HepG2 (cell line): ENCODE results near the gene GJB1. TPM values are rescaled to one million over a fixed set of nuclear protein-coding genes. Genes with fewer than 3 reads are reported as not detected.

Experiments used
- CEBPB ChIP-seq: IDR thresholded peaks from 2 replicates; pipeline ENCODE4 v1.6.1; 2011; ENCODE audit warnings: low read depth, low read length, improper control_type of control experiment, borderline replicate concordance
- FLYWCH1 ChIP-seq: sonication (generic); formaldehyde crosslinking; IDR thresholded peaks from 2 replicates; pipeline ENCODE4 v1.8.1; 2023; ENCODE audit warnings: mild to moderate bottlenecking, missing genetic modification reagents
- HMG20A ChIP-seq: IDR thresholded peaks from 2 replicates; pipeline ENCODE4 v1.6.1; 2016; ENCODE audit warnings: borderline replicate concordance
- HMG20B ChIP-seq: conservative IDR thresholded peaks from 2 replicates; pipeline ENCODE4 v1.6.1; 2016; ENCODE audit warnings: missing genetic modification reagents, missing compliant biosample characterization
- JUNB ChIP-seq: sonication (generic); formaldehyde crosslinking; IDR thresholded peaks from 2 replicates; pipeline ENCODE4 v1.8.0; 2022; ENCODE audit warnings: missing genetic modification reagents, mild to moderate bottlenecking, borderline replicate concordance
- NCOA2 ChIP-seq: sonication (generic); formaldehyde crosslinking; IDR thresholded peaks from 2 replicates; pipeline ENCODE4 v1.8.0; 2022; ENCODE audit warnings: inconsistent platforms
- NFIB ChIP-seq: sonication (generic); formaldehyde crosslinking; IDR thresholded peaks from 2 replicates; pipeline ENCODE4 v1.9.0; 2021; ENCODE audit warnings: missing genetic modification reagents, mild to moderate bottlenecking, borderline replicate concordance
- NR3C1 ChIP-seq: sonication (generic); formaldehyde crosslinking; IDR thresholded peaks from 2 replicates; pipeline ENCODE4 v1.4.0; 2020; ENCODE audit warnings: missing genetic modification reagents
- PATZ1 ChIP-seq: sonication (generic); formaldehyde crosslinking; IDR thresholded peaks from 2 replicates; pipeline ENCODE4 v1.4.0; 2020; ENCODE audit warnings: missing genetic modification reagents
- SIN3A ChIP-seq: IDR thresholded peaks from 2 replicates; pipeline ENCODE4 v1.6.1; 2011; ENCODE audit warnings: low read depth, mild to moderate bottlenecking, control low read depth, low read length, borderline replicate concordance
- SOX6 ChIP-seq, 2 experiments: fragments of 450-650 bp in 1 of 2; sonication (generic) in 1 of 2; formaldehyde crosslinking in 1 of 2; IDR thresholded peaks; 2 replicates each; pipeline versions ENCODE4 v1.4.0 to v1.6.1; 2017 to 2020; ENCODE audit warnings: antibody characterized with exemption in 1 of 2, mild to moderate bottlenecking in 1 of 2, missing genetic modification reagents in 1 of 2
- TBX2 ChIP-seq: sonication (generic); formaldehyde crosslinking; IDR thresholded peaks from 2 replicates; pipeline ENCODE4 v1.5.0; 2020; ENCODE audit warnings: missing genetic modification reagents, mild to moderate bottlenecking, borderline replicate concordance
- TGIF2 ChIP-seq: IDR thresholded peaks from 2 replicates; pipeline ENCODE4 v1.6.1; 2016; ENCODE audit warnings: control low read depth, missing compliant biosample characterization
- ZIK1 ChIP-seq: sonication (generic); formaldehyde crosslinking; IDR thresholded peaks from 2 replicates; pipeline ENCODE4 v1.5.0; 2020; ENCODE audit warnings: mild to moderate bottlenecking, low read depth, missing genetic modification reagents, borderline replicate concordance
- ZNF577 ChIP-seq: sonication (generic); formaldehyde crosslinking; IDR thresholded peaks from 2 replicates; pipeline ENCODE4 v1.4.0; 2020; ENCODE audit warnings: mild to moderate bottlenecking, low read depth, missing genetic modification reagents, borderline replicate concordance
- ZNF609 ChIP-seq: sonication (generic); formaldehyde crosslinking; IDR thresholded peaks from 2 replicates; pipeline ENCODE4 v1.4.0; 2020; ENCODE audit warnings: mild to moderate bottlenecking, missing genetic modification reagents, borderline replicate concordance
- ZNF652 ChIP-seq: IDR thresholded peaks from 2 replicates; pipeline ENCODE4 v1.6.1; 2016; ENCODE audit warnings: low read depth, borderline replicate concordance
- ZNF883 ChIP-seq: sonication (generic); formaldehyde crosslinking; IDR thresholded peaks from 2 replicates; pipeline ENCODE4 v1.5.1; 2020; ENCODE audit warnings: mild to moderate bottlenecking, missing genetic modification reagents; ENCODE audit errors: not compliant biosample characterization
- polyA plus RNA-seq, 8 experiments: library from polyadenylated mRNA; depleted of rRNA in 3 of 8; stranded (reverse) in 7 of 8; unstranded in 1 of 8; fragments of >200 nt; fragmentation: Illumina TruSeq in 4 of 8; extraction: Trizol in 4 of 8; gene quantifications; 2 replicates each; pipeline versions ENCODE4 v1.2.1 to v1.2.3, GENCODE V29; 2011 to 2016; ENCODE audit warnings: low read depth in 4 of 8, missing spikeins in 1 of 8, mixed read lengths in 1 of 8; ENCODE audit not compliant: insufficient read depth in 1 of 8
- total RNA-seq, 5 experiments: library from RNA; depleted of rRNA; stranded (reverse); fragments of >200 nt; fragmentation: Illumina TruSeq; extraction: Trizol; gene quantifications; 2 replicates each; pipeline ENCODE4 v1.2.3, GENCODE V29; 2016; ENCODE audit warnings: low read depth in 1 of 5

GJB1 gene
- total and polyA plus RNA-seq, 2 of the 13 experiments (the other 11 are each of a cell fraction or from before 2014, with no cell fraction given), result 111 to 161 TPM

GRCh38 chrX:71228063-71228642 is 5.1 kb downstream of the GJB1 start (continued):
- TF ChIP-seq TBX2 (CRISPR knock-in tag) (peak; percentile 43; the same call in 1 of the 2 replicates), HMG20B (CRISPR knock-in tag) (no peak), ZNF609 (CRISPR knock-in tag) (peak; percentile 61; the same call in 1 of the 2 replicates), JUNB (CRISPR knock-in tag) (peak; percentile 52; the same call in 1 of the 2 replicates), CEBPB (peak; percentile 80), ZNF883 (CRISPR knock-in tag) (no peak), PATZ1 (peak; percentile 79), SOX6 (IDR thresholded peaks at IDR 0.05) (no peak), SOX6 (CRISPR knock-in tag; IDR thresholded peaks at IDR 0.05) (peak; percentile 72), SIN3A (peak; percentile 35; the same call in 1 of the 2 replicates), FLYWCH1 (CRISPR knock-in tag) (no peak), HMG20A (CRISPR knock-in tag) (peak; percentile 37; the same call in 1 of the 2 replicates), NR3C1 (CRISPR knock-in tag) (no peak), ZIK1 (CRISPR knock-in tag) (no peak), ZNF652 (CRISPR knock-in tag) (no peak), ZNF577 (CRISPR knock-in tag) (no peak), TGIF2 (CRISPR knock-in tag) (no peak), NCOA2 (peak; percentile 79), NFIB (CRISPR knock-in tag) (no peak)
